GM18858 (cell line): ENCODE results near the gene TSPEAR.
"Not testable (repeated sequence)": the region's sequence is repeated elsewhere in the genome, so short reads cannot be mapped to it uniquely, and the experiment has no call there.

Experiments used
- ATAC-seq: cut with Tn5 transposase; IDR thresholded peaks from one replicate; pipeline ENCODE4 v1.9.1; 2021; ENCODE audit not compliant: unreplicated experiment

TSPEAR gene

GRCh38 chr21:44636209-44637017 is 75.0 kb downstream of the TSPEAR start:
- ATAC-seq, result no peak

- ATAC-seq, result no peak
These were observed 79.3 kb downstream of the TSPEAR start for GRCh38 chr21:44632067-44632466.

GRCh38 chr21:44630440-44630839 is 80.9 kb downstream of the TSPEAR start:
- ATAC-seq, result no peak

- no peak for ATAC-seq
These were observed 82.5 kb downstream of the TSPEAR start for GRCh38 chr21:44628707-44629391.

- ATAC-seq, result not testable (repeated sequence)
These were observed 83.5 kb downstream of the TSPEAR start for GRCh38 chr21:44627831-44628233.

- ATAC-seq, result not testable (repeated sequence)
These were observed 84.1 kb downstream of the TSPEAR start for GRCh38 chr21:44627181-44627822.

- no peak for ATAC-seq
These were observed 84.7 kb downstream of the TSPEAR start, which contains the start of gene KRTAP10-9 for GRCh38 chr21:44626673-44627143. Gene KRTAP10-9 (plus strand): TSS chr21:44627093. CDS start chr21:44627172, 79 bp downstream.

GRCh38 chr21:44626262-44626661 is 85.1 kb downstream of the TSPEAR start:
- ATAC-seq, result no peak

- no peak for ATAC-seq
These were observed 85.6 kb downstream of the TSPEAR start for GRCh38 chr21:44625756-44626155.

- ATAC-seq, result no peak
These were observed 87.8 kb downstream of the TSPEAR start for GRCh38 chr21:44623575-44623974.

GRCh38 chr21:44619886-44620285 is 91.5 kb downstream of the TSPEAR start:
- ATAC-seq, result no peak

GRCh38 chr21:44618909-44619308 is 92.5 kb downstream of the TSPEAR start:
- no peak for ATAC-seq

- ATAC-seq, result no peak
These were observed 92.9 kb downstream of the TSPEAR start for GRCh38 chr21:44618504-44618903.

GRCh38 chr21:44617071-44617501 is 94.3 kb downstream of the TSPEAR start:
- ATAC-seq, result no peak

GRCh38 chr21:44616591-44616926 is 94.8 kb downstream of the TSPEAR start:
- no peak for ATAC-seq

- ATAC-seq, result no peak
These were observed 95.3 kb downstream of the TSPEAR start for GRCh38 chr21:44615911-44616590.

GRCh38 chr21:44615466-44615865 is 95.9 kb downstream of the TSPEAR start:
- no peak for ATAC-seq

- ATAC-seq, result no peak
These were observed 96.4 kb downstream of the TSPEAR start for GRCh38 chr21:44614961-44615391.

GRCh38 chr21:44614161-44614631 is 97.2 kb downstream of the TSPEAR start:
- ATAC-seq, result no peak

GRCh38 chr21:44613386-44614155 is 97.8 kb downstream of the TSPEAR start:
- no peak for ATAC-seq
